Right kidney (tissue), 9 donors: ENCODE results near the gene UNC93B1.
A peak's percentile ranks its signal among the peaks of the same experiment; 100 is the strongest.

ENCODE experiments used
- DNase-seq: peaks from one replicate; pipeline ENCODE4 v3.0.0-alpha.2; 2016
- long read RNA-seq, 8 donors: transcript quantifications; one replicate each; lab custom pipeline, GENCODE V29; 2026

Gene UNC93B1
- long read RNA-seq, donor 1, partial matches to known transcripts: 0 of 2 reads
- long read RNA-seq, donor 1, other reads (novel, unspliced or antisense): 0 of 2 reads
- long read RNA-seq, donor 2, partial matches to known transcripts: 0 of 2 reads
- long read RNA-seq, donor 2, other reads (novel, unspliced or antisense): 0 of 2 reads
- long read RNA-seq, donor 3, partial matches to known transcripts: 0 of 1 reads
- long read RNA-seq, donor 3, other reads (novel, unspliced or antisense): 0 of 1 reads
- long read RNA-seq, donor 4, partial matches to known transcripts: 0 of 3 reads
- long read RNA-seq, donor 4, other reads (novel, unspliced or antisense): 0 of 3 reads
- long read RNA-seq, donor 5, partial matches to known transcripts: 0 of 1 reads
- long read RNA-seq, donor 5, other reads (novel, unspliced or antisense): 0 of 1 reads
- long read RNA-seq, donor 6, transcript UNC93B1-201 (11 exons, 2,316 nt): major isoform, 5 of 6 reads
- long read RNA-seq, donor 6, partial matches to known transcripts: 0 of 6 reads
- long read RNA-seq, donor 6, other reads (novel, unspliced or antisense): 0 of 6 reads
- long read RNA-seq, donor 7, partial matches to known transcripts: 0 of 4 reads
- long read RNA-seq, donor 7, other reads (novel, unspliced or antisense): 0 of 4 reads
- long read RNA-seq, donor 8, partial matches to known transcripts: 0 of 2 reads
- long read RNA-seq, donor 8, other reads (novel, unspliced or antisense): 0 of 2 reads

GRCh38 chr11:68003846-68004550 lies at the start of gene UNC93B1:
Gene UNC93B1, minus strand, starts transcription at chr11:68004097. Its CDS starts 54 bp downstream, at chr11:68004043.
- peak; percentile 70 for DNase-seq

GRCh38 chr11:68053117-68053516 lies 49.2 kb upstream of the UNC93B1 start:
- DNase-seq: no peak

- DNase-seq: no peak
These were observed 48.4 kb upstream of the UNC93B1 start for GRCh38 chr11:68052137-68052873.

DNA sequence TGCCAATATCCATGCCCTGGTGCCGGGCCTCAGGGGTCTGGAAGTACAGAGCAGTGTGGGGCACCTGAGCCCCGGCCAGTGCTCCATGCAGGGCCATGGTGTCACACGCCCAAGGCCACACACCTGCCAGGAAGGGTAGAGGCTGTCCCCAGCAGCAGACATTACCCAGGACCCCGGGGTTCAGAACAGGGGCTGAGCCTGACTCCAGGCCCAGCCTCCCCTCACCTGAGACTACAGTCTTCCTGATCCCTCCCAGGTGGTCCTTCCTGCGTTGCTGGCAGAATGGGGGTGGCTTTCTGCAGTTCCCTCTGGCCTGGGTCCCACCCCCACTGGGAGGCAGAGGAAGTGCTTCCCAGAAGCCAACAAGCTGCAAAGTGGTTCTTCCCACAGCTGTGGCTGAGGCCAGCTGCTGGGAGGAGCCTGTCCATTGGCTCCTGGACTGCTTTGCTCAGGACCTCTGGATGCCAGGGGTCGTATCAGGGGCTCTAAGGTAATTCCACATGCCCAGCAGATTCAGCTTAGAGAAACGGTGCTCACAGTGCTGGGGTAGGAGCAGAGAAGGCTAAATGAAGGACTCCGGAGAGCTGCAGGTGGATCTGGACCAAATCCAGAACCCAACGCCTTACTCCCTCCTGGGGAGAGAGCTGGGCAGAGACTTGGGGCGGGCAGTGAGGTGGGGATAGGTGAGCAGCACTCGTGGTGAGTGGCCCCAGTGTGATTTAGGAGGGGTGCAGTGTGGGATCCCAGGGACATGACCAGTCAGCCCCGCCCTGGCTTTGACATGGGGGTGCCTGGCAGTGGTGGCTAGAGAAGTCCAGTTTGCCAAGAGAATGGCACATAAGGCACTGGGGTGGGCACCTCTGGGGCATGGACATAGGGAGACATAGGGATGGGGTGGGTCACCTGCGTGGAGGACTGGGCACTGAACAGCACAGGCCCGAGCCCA lies 47.6 kb upstream of the UNC93B1 start:
- no peak for DNase-seq

- DNase-seq: no peak
These were observed 46.5 kb upstream of the UNC93B1 start for GRCh38 chr11:68050371-68050841.

DNA sequence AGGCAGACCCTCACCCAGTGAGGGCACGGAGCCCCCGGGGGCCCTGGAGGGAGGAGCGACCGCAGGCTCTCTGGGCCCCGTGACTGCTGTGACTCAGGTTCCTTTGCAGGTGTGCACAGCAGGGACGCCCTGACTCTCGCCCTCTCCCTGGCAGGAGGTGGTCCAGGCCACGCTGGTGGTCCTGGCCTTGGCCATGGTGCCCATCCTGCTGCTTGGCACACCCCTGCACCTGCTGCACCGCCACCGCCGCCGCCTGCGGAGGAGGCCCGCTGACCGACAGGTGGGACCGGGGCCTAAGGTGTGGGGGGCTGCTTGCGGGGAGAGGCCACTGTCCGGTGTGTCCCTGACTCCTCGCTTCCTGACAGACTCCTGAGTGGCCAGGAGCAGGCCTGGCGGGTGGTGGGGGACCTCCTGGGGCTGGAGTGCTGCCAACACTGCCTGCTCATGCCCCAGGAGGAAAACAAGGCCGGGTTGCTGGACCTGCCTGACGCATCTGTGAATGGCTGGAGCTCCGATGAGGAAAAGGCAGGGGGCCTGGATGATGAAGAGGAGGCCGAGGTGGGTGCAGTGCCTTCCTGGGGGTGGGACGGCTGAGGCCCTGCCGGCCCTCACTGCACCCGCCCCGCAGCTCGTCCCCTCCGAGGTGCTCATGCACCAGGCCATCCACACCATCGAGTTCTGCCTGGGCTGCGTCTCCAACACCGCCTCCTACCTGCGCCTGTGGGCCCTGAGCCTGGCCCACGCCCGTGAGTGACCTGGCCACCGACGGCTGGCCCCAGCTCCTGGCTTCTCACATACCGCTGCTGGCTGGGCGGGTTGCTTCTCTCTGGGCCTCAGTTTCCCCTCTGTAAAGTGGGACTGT lies 45.8 kb upstream of the UNC93B1 start:
- DNase-seq: no peak

DNA sequence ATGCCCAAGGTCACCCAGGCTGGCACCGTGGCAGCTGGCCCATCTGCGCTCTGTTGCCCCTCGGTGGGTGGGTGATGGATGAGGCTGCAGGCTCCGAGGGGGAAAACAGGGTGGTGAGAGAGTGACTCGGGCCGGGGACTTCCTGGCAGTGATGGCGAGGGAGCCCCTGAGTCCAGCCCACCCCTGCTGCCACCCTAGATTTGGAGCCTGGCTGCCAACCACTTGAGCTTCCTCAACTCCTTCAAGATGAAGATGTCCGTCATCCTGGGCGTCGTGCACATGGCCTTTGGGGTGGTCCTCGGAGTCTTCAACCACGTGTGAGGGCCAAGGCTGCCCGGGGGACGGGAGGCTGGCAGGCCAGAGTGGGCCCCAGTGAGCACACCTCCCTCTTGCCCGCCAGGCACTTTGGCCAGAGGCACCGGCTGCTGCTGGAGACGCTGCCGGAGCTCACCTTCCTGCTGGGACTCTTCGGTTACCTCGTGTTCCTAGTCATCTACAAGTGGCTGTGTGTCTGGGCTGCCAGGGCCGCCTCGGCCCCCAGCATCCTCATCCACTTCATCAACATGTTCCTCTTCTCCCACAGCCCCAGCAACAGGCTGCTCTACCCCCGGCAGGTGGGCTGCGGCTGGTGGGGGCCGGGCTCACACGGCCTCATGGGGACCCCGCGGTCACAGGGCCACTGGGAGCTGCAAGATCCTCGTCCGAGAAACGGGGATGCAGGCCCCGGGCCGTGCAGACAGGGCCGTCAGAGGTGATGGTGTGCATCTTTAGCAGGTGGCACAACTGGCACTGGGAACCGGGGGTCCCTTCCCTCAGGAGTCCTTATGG lies 45.0 kb upstream of the UNC93B1 start:
- DNase-seq: no peak

GRCh38 chr11:68047437-68048290 lies 43.8 kb upstream of the UNC93B1 start:
- DNase-seq: no peak

DNA sequence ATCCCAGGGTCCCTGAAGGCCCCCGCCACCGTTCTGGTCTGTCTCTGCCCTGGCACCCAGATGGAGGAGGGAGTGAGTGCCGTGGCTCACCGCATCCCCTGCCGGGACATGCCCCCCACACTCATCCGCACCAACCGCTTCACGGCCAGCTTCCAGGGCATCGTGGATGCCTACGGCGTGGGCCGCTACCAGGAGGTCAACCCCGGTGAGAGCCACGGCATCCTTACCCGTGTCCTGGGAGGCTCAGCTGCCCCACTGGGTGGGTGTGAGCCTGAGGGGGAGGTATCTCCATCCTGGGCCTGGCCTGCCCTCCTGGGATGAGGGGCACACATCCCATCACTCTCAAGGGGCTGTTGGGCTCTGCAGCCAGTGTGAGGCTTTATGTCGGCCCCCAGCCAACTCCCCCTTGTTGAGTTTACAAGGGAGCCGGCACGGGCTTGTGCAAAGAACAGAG lies 41.0 kb upstream of the UNC93B1 start:
- no peak for DNase-seq

- no peak for DNase-seq
These were observed 40.4 kb upstream of the UNC93B1 start for GRCh38 chr11:68044145-68044813.

DNA sequence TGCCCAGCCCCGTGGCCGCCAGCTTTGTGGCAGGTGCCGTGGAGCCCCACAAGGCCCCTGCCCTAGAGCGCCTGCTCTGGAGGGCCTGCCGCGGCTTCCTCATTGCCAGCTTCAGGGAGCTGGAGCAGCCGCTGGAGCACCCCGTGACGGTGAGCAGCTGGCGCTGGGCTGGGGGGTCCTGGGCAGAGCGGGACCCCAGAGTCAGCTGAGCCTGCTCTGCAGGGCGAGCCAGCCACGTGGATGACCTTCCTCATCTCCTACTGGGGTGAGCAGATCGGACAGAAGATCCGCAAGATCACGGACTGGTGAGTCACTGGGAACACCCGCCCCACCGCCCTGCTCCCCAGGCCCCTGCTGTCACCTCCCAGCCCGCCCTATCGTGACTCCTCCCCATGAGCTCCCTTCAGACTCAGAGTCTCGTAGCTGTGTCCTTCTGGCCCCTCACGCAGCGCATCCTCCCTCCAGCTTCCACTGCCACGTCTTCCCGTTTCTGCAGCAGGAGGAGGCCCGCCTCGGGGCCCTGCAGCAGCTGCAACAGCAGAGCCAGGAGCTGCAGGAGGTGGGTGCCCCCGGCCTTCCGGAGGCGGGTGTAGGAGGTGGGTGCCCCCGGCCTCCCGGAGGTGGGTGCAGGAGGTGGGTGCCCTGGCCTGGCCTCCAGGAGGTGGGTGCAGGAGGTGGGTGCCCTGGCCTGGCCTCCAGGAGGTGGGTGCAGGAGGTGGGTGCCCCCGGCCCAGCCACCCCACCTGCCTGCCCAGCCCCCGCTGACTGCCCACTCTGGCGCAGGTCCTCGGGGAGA lies 39.6 kb upstream of the UNC93B1 start:
- DNase-seq: no peak

DNA sequence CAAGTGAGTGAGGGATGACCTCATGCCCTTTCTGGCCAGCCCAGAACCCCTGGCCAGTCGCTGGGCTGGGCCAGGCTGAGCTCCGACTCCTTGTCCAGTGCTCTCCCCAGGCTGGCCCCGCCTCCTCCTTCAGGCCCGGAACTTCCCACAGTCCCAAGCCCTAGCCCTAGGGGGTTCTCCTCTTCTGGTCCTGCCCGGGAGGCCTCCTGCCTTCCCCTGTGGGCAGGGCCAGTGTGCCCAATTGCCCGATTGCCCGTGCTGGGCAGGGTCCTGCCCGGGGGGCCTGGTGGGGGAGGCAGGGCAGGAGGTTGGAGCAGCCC lies 39.1 kb upstream of the UNC93B1 start:
- DNase-seq: no peak

DNA sequence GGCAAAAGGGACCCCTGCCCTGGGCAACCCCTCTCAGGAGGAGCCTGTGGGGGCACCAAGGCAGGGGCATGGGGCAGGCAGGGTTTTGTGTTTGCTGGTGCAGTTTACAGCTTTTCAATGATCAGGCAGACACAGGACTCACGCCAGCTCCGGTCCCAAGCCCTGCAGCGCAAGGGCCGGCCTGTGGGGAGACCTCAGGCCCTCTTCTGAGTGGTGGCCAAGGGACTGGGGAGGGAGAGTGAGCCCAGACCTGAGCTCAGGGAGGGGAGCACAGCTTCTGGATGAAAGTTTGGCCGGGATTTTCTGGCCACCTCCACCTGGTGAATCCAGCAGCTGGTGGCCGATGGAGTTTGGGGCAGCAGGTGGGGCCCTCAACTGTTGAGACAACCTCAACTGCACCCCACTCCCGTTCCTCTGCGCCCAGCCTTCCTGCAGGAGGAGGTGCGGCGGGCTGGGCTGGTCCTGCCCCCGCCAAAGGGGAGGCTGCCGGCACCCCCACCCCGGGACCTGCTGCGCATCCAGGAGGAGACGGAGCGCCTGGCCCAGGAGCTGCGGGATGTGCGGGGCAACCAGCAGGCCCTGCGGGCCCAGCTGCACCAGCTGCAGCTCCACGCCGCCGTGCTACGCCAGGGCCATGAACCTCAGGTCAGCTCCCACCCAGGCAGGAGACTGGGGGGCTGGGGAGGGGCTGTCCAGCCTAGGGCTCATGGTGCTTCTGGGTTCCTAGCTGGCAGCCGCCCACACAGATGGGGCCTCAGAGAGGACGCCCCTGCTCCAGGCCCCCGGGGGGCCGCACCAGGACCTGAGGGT lies 38.5 kb upstream of the UNC93B1 start:
- DNase-seq: no peak

GRCh38 chr11:68041617-68042218 lies 37.8 kb upstream of the UNC93B1 start:
- no peak for DNase-seq

GRCh38 chr11:68040957-68041591 lies 37.2 kb upstream of the UNC93B1 start:
- no peak for DNase-seq
